Measurements from ENCODE around the gene ALDH1A2.
"Not testable (repeated sequence)": the region's sequence is repeated elsewhere in the genome, so short reads cannot be mapped to it uniquely, and the experiment has no call there.

ALDH1A2 gene

DNA sequence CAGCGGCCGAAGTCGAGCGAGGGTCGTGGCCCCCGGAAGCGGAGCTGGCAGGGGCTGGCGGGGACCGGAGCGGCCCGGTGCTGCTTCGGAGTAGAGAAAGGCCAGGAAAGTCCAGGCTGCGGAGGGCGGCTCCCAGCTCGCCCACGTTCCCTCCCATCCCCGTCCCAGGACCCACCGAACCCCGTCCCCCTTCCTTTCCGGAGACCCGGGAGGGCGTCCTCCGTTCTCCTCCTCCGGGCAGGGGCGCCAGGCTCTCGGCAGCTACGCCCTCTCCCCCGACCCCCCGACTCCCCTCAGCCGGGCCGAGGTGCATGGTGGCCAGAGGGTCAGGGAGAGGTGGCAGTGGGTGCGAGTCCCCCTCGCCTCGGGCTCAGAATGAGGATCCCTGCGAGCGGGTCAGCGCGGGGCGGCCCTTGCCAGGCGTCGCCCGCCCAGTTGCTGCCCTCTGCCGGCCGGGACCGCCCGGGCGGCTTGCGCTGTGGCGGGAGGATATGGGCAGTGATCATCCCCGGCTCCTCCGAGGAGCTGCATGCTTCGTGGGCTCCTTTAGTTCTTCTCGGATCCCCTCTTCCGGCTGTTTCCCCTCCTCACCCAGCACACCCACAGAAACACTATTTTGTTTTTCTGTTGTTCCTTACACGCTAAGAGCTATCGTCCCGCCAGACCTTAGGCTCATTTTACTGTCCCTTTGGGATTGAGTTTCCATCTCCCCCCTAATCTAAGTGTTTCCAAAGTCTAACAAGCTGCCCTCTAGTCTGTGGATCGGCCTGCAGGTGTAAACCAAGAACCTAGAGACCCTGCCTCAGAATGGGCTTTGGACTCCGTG lies 744 bp upstream of the ALDH1A2 start:
- peak; percentile 74 for DNase-seq

DNA sequence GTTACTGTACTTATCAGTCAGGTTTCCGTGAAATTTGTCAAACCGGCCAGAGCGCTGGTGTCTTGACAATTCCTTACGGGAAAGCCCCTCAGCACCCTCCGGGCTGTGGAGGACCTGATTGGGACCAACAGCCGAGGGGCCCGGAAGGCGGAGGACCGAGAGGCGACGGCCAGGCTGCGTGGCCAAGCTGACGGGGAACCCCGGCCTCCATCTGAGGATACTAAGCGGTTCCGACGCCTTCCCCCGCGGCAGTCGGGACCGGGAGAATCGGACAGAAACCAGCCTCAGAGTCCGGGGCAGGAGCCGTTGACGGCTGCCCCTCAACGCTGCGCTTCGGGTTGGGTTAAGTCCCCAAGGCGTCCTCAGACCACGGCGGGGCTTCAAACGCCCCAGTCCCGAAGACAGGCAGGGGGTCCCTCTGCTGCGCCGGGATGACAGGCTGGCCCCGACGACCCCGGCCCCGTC lies 499 bp downstream of the ALDH1A2 start:
- DNase-seq: peak; percentile 24

DNA sequence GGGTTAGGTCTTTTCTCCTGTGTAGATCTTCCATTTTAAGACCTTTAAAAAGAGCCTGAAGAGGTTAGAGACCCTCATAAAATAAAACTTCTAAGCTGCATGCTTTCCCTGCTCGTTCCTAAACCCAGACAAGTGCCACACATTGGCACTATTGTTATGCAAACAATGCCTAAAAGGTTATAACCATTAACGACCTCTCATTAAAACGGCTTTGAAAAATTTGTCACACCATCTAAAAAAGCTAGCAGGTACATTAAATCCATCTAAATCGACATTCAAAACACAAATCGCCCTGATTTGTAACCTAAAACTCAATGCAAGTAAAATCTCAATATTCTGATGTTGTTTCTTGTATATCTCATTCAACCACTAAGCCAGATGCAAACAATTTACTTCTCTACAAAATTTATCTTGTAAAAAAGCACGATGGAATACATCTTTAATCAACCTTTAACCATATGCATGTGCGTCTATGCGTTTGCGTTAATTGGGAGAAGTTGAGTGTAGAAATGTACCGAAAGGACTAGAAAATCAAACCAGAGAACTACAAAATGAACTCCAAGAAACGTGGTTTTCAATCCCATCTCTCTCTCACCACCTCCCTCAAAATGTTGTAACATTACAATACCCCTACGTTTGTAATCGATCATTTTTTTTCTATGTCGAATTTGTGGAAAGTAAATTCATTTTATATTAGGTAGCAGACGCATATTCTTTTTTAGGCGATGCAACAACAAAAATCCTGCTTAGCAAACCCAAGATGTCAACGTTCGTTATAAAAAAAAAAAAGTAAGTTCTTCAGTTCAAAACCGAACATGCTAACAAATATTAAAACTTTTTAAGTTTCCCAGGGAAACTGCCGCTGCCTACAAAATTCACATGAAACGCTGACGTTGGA lies 1.2 kb downstream of the ALDH1A2 start:
- no peak for DNase-seq

DNA sequence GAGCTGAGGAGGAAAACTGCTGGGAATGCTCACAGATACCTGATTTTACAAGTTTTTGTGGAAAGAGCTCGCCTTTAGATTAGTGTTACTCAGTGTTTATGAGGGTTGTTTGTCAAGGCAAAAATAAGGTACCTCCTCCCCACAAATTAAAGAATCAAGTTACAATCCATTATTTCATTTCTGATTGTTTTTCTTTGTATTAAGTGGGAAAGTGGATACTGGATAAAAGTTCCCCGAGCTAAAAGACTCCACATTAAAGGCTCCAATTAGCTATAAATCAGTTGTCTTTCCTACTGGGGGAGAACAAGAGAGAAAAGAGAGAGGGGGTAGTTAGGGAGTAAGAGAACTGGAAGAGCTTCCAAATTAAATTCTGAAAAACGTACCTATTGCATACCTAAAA lies 1.9 kb downstream of the ALDH1A2 start:
- no peak for DNase-seq

DNA sequence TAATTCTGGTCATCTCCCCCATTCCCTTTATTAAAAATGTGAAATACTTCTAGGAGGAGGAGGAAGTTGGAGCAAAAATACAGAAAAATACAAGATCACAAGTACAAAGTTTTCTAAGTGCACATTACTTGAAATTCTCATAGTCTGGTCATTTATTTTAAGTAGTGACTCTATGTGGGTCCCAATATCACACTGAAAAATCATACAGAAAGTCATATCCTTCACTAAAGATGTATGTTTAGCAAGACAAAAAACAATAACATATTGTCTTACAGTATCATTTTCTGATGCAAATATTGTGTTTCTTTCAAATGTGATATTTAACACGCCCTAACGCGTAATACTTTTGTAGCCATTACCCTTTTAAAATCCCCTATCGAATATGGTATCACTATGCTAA lies 2.5 kb downstream of the ALDH1A2 start:
- DNase-seq: no peak

DNA sequence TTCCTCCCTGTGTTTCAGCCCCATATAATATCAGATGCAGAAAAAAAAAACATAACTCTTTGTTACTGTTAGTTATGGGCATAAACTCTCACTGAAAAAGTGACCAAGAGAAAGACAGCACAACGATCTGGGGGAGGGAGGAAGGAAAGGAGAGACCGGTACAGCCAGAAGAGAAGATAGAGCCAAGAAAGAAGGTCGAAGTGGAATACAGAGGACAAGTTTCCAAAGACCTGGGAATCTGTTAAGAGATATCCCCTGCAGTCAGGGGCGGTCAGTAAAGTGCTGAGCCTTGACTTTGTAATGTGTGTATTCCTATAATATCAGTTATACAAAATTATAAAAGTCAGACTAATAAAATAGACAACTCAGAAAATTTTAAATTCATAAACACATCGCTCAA lies 3.3 kb downstream of the ALDH1A2 start:
- no peak for DNase-seq

GRCh38 chr15:58060575-58060974 lies 4.9 kb downstream of the ALDH1A2 start:
- no peak for DNase-seq

DNA sequence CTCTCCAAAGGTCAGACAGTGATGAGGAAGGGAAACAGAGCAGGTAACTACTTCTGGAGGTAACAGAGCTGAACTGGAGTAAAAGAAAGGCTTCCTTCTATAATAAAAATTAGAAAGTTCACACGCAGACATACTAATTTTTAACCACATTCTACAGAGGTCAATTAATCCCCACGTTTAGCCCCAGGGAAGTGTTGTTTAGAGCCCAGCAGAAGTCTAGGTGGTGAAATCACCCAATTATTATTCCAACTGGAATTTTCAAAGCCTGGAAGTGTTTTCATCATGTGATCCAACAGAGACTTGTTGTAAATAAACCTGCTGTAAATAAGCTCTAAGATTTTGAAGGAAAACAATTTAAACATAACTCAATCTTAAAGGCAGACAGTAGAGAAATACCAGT lies 6.8 kb downstream of the ALDH1A2 start:
- no peak for DNase-seq

DNA sequence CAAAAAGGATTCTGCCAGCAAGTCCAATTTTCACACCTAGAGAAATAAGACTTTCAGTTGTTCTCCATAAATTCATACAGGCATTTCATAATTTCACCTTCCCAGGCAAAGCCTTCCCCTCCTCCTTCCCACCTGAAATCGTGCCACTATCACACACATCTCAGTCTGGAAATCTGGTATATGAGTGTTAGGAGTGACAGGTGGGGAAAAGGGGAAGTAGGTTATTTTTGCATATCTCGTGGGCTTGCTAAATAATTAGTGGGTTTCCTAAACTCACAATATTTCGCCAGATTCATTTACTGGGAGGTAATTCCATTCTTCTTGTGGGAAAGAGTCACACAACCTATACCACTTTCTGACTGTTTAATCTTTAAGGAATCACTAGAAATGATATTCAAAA lies 7.4 kb downstream of the ALDH1A2 start:
- no peak for DNase-seq

DNA sequence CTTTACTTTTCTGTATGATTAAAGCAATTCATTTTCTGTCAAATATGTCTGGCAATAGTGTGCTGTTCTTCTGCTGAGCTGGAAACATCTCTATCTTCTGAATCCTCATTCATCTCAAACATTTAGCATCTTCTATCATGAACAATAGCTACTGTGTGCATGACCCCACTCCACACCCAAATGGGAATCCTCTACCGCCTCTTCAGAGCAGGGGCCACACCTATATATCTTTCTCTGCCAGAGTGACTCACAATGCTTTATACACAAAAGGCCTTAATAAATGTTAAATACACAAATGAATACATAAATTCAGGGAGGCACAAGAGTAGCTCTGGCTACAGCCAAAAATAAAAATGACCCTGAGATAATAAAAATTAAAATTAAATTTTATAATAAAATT lies 8.0 kb downstream of the ALDH1A2 start:
- DNase-seq: no peak

DNA sequence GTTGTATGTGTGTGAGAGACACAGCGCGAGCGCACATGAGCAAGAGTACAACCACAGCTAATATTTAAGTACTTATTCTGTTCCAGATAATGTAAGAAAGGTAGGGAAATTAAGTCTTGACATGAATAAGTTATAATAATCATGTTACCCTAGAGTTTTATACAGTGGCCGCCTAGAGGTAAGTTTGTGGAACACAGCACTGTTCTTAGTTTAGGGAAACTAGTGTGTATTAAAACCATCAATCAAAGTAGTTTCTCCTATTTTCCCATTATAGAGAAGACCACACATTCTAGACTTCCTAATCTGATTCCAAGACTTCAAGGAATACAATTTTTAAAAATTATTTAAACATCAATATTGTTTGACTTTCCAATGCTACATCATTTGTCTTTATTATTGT lies 9.5 kb downstream of the ALDH1A2 start:
- no peak for DNase-seq

DNA sequence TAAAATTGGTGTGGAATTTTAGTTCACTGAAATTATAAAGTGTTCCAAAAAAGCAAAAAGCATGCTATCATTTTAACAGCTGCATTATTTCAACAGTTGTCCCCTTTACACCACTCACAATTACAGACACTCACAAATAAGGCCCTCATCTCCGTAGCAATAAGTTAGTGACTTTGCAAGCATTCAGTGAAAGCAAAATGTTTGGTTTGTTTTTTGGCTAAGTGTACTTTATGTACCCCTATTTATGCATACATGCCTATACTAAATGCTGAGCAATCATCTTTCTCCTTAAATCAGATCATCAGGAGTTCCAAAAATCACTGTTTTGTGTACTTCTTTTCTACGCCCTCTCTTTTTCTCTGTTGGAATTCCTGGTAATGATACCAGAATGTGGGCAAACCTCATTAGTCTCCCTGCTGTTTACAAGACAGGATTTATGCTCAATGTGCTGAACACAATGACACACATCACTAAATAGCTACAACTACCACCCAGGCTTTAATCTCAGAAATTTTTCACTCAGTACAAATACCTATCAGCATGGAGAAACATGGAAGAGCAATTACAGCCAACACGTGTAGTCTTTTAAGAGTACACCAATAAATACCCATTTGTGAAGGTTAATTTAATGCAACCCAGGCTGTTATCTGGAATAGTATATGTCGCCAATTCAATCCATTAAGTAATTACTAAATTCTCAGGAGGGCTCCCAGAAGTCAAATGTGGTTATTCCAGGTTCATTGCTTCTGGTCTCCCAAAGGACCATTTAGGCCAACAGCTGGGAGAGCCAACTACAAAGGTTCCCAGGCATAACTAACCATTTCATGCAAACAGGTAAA lies 12.0 kb downstream of the ALDH1A2 start:
- DNase-seq: no peak

- no peak for DNase-seq
These were observed 13.2 kb downstream of the ALDH1A2 start for GRCh38 chr15:58052334-58052733.

- no peak for DNase-seq
These were observed 15.8 kb downstream of the ALDH1A2 start for GRCh38 chr15:58049520-58050227.

GRCh38 chr15:58048261-58048660 lies 17.2 kb downstream of the ALDH1A2 start:
- no peak for DNase-seq

DNA sequence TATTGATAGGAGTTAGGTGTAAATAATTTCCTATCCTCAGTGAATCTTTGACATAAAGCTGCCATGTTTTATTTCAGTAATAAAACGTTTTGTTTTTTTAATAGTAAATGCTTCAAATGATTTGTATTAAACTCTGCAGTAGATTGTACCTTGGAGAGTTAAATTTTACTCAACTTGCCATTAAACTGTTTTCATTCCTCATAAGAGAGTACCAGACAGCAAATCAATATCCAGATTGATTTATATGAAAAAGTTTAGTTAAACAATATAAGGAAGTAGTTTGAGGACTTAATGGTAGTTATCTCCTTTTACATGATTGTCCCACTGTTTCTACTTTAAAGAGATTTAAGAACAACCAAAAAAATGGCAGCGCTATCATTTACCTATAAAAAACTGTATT lies 18.4 kb downstream of the ALDH1A2 start:
- no peak for DNase-seq

DNA sequence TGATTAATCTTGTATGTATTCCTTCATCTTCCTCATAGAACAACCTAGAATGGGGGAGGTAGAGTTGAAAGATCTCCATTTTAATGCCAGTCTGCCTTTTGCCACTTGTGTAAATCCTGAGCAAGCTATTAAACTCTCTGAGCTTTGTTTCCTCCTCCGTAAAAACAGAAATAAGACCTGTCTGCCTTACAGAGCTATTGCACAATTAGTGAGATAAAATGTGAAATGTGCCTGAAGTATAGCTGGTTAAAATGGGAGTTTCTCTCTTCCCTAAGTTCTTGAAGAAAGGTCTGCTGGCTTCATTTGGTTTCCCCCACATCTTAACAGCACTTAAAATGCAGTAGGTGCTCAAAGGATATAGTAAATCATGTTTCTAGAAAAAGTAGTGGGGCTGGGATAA lies 19.0 kb downstream of the ALDH1A2 start:
- DNase-seq: no peak

DNA sequence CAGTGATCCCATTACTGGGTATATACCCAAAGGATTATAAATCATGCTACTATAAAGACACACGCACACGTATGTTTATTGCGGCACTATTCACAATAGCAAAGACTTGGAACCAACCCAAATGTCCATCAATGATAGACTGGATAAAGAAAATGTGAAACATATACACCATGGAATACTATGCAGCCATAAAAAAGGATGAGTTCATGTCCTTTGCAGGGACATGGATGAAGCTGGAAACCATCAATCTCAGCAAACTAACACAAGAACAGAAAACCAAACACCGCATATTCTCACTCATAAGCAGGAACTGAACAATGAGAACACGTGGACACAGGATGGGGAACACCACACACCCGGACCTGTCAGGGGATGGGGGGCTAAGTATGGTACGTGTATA lies 20.1 kb downstream of the ALDH1A2 start:
- DNase-seq: not testable (repeated sequence)

- no peak for DNase-seq
These were observed 21.0 kb downstream of the ALDH1A2 start for GRCh38 chr15:58044551-58044950.

GRCh38 chr15:58043192-58043903 lies 22.2 kb downstream of the ALDH1A2 start:
- DNase-seq: peak; percentile 65

DNA sequence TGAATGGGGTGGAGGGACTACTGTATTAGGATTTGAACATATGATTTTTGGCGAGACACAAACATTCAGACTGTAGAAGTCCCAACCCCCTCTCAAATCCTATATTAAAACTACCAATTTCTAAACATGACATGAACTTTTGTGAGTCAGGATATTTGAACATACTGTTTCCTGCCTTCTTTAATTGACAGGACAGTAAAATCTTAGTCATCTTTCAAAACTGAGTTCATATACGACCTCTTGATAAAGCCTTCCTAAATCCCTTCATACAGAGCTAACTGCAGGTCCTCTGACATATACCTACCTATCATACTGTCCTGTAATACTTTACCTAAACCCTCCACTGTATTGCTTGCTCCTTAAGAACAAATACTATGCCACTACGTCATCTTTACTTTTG lies 23.5 kb downstream of the ALDH1A2 start:
- DNase-seq: no peak

DNA sequence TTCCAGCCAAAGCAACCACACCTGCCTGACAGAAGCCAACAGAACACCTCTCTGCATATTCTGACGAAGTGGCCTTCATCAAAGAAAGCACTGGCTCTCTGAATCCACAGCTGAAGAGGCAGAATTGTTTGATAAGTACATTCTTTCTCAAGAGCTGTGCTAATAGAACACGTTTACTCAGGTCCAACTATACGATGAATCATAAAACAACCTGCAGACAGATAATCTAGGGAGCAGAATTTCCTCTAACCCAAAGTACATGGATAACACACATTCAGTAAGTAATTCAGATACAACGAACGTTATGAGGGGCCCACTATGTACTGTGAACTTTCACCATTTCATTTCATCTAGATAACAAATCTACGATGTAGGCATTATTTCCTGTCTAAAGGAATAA lies 25.4 kb downstream of the ALDH1A2 start:
- DNase-seq: no peak
